ENCODE measurements around the gene IL9. TPM values are rescaled to one million over a fixed set of nuclear protein-coding genes. Genes with fewer than 3 reads are reported as not detected.

The IL9 gene
- total and polyA plus RNA-seq, 2 of the 13 experiments (the other 11 are each of a cell fraction or from before 2014, with no cell fraction given): not detected

GRCh38 chr5:135880278-135880677 lies 15.4 kb downstream of the IL9 start:
- TF ChIP-seq MTERF4 (CRISPR knock-in tag; IDR thresholded peaks at IDR 0.05): no peak
- TF ChIP-seq XRCC5 (optimal IDR thresholded peaks at IDR 0.05; ENCODE audit: low read length): peak; percentile 47
- no peak for TF ChIP-seq ZNF530 (CRISPR knock-in tag; IDR thresholded peaks at IDR 0.05; ENCODE audit: low read depth)
- TF ChIP-seq RAD21 (CRISPR knock-in tag; IDR thresholded peaks at IDR 0.05): peak; percentile 46; the same call in 1 of the 2 replicates
- TF ChIP-seq MZF1 (CRISPR knock-in tag; IDR thresholded peaks at IDR 0.05; ENCODE audit: borderline replicate concordance): no peak
- TF ChIP-seq MYPOP (CRISPR knock-in tag; IDR thresholded peaks at IDR 0.05): no peak
- no peak for TF ChIP-seq ZNF703 (CRISPR knock-in tag; IDR thresholded peaks at IDR 0.05; ENCODE audit: borderline replicate concordance)
- peak; percentile 33; the same call in 1 of the 2 replicates for TF ChIP-seq SMC3 (IDR thresholded peaks at IDR 0.05; ENCODE audit: low read length)
- TF ChIP-seq IRF9 (CRISPR knock-in tag; IDR thresholded peaks at IDR 0.05; ENCODE audit: borderline replicate concordance): no peak
- TF ChIP-seq PHF21A (CRISPR knock-in tag; IDR thresholded peaks at IDR 0.05): no peak
- no peak for TF ChIP-seq ZNF710 (CRISPR knock-in tag; IDR thresholded peaks at IDR 0.05; ENCODE audit: borderline replicate concordance)
- TF ChIP-seq CTCF (CRISPR knock-in tag; IDR thresholded peaks at IDR 0.05): peak; percentile 64
- TF ChIP-seq ZNF879 (CRISPR knock-in tag; IDR thresholded peaks at IDR 0.05): no peak
- TF ChIP-seq STAG1 (CRISPR knock-in tag; IDR thresholded peaks at IDR 0.05): peak; percentile 76
- no peak for TF ChIP-seq EHMT2 (IDR thresholded peaks at IDR 0.05; ENCODE audit: borderline replicate concordance, low read depth, low read length)
- TF ChIP-seq ZNF790 (CRISPR knock-in tag; IDR thresholded peaks at IDR 0.05; ENCODE audit: borderline replicate concordance): no peak
- no peak for TF ChIP-seq ZNF3 (CRISPR knock-in tag; IDR thresholded peaks at IDR 0.05)
- no peak for TF ChIP-seq ZNF672 (CRISPR knock-in tag; IDR thresholded peaks at IDR 0.05)
- BruUV-seq (replicated peaks): no TSS peak
- Histone ChIP-seq H3K79me2 (ENCODE audit: insufficient read depth, low read length) (no peaks in the 10 kb centered on the region), H3K36me3 (replicated peaks in 1 of 2; ENCODE audit: control insufficient read depth in 1 of 2, insufficient read depth in 2 of 2, low read length in 2 of 2) (no peaks in the 10 kb centered on the region), H3K4me1 (ENCODE audit: insufficient read depth, low read length) (peaks cover 14% of the 10 kb centered on the region), H3K4me2 (ENCODE audit: low read depth, low read length) (no peak overlapping the region), H3K27ac (ENCODE audit: extremely low read length, insufficient read depth, low read length) (no peak overlapping the region), H2AFZ (ENCODE audit: low read length) (no peak overlapping the region), H3K9ac (ENCODE audit: insufficient read depth, low read depth, low read length) (no peak overlapping the region), H4K20me1 (ENCODE audit: insufficient read depth, low read length) (no peaks in the 10 kb centered on the region), H3K9me3 (ENCODE audit: low read length) (no peaks in the 10 kb centered on the region), H3K4me3 (replicated peaks in 1 of 3; ENCODE audit: insufficient read depth in 1 of 3, low read depth in 2 of 3, low read length in 3 of 3) (no peak overlapping the region), H3K27me3 (ENCODE audit: control insufficient read depth in 1 of 2, insufficient read depth in 2 of 2, low read length in 2 of 2) (0 out of 5 replicates have a peak, but pooled peaks cover 0 to 2% of the 10 kb centered on the region in 2 experiments)
- peak; percentile 57 for FAIRE-seq
- ChIA-PET POLR2A (no interaction called here), CTCF (ENCODE audit: low intra/inter-chr PET ratio, low total read pairs) (interaction anchor here (1.5 kb wide), 1 partner anchor 332 kb away, joined by 4 read pairs; no protein-coding TSS in a partner anchor)
- intact Hi-C loops (cut with micrococcal nuclease; ENCODE audit: unreplicated experiment) (loop anchor here (1.0 to 5.0 kb wide), 2 partner anchors 48 to 202 kb away; partner anchors contain the start of gene SLC25A48), in situ Hi-C loops (cut with HindIII; ENCODE audit: extremely low pct_ligation_motif_present, low pct_unique_long_range_greater_than_20kb) (no loop called here)
- ATAC-seq: peak; percentile 93
- DNase-seq (ENCODE audit: low spot score): peak; percentile 48
- 20% methylated on average over 3 of the region's 3 CpGs for WGBS (ENCODE audit: low lambda C conversion rate)
